SKM-1 treated with dmso at 0.1 percent for 144 hours (cell line): ENCODE measurements around the gene ITGAL.

Experiments used
- DNase-seq: peaks from one replicate; lab custom pipeline; 2025; ENCODE audit not compliant: unreplicated experiment; lab: John Stamatoyannopoulos, UW

The ITGAL gene

DNA sequence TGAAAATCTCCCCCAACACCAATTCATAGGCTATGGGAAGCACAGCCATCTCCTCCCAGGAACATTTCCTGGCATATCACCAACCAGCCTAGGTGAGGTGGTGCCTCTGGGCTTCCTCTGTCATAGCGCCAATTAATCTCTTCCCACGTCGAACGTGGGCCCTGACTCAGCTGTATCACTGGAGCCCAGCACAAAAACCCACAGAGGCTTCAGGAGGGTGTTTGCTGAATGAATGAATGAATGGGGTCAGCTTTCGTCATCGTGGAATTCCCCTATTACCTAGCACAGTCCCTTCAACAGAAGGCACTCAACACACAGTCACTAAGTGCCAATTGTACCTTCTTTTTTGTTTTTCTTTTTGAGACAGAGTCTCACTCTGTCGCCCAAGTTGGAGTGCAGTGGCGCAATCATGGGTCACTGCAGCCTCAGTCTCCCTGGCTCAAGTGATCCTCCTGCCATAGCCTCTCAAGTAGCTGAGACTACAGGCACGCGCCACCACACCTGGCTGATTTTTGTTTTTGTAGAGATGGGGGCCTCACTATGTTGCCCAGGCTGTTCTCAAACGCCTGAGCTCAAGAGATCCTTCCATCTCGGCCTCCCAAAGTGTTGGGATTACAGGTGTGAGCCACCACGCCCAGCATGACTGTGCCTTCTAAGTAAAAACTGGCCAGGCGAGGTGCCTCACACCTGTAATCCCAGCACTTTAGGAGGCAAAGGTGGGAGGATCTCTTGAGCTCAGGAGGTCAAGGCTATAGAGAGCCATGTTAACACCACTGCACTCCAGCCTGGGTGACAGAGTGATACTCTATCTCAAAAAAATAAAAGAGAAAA lies 94.8 kb downstream of the ITGAL start:
- DNase-seq, result no peak

DNA sequence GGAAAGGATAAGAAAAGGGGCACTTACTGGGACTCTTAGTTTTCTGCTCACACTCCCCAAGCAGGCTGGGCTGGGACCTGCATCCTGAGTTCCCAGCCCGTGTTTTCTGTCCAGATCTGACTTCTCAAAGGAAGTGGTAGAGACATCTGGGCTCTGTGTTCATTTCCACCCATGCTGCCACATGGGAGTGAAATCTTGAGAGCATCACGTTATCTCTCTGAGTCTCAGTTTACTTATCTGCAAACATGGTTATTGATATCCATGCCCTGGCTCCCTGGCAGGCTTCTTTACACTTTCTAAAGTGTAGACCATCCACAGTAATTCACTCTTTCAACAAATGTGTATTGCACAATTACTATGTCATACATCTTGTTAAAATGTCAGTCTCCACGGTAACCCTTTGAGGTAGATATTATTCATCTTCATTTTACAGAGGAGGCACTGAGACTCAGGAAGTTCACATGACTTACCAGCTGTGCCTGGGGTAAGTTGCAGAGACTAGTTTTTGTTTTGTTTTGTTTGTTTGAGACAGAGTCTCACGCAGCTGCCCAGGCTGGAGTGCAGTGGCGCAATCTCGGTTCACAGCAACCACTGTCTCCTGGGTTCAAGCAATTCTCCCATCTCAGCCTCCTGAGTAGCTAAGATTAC lies 95.6 kb downstream of the ITGAL start:
- DNase-seq, result peak; percentile 27

- no peak for DNase-seq
Observed at GRCh38 chr16:30569281-30569680, 96.7 kb downstream of the ITGAL start.

- no peak for DNase-seq
Observed at GRCh38 chr16:30569746-30570635, 97.4 kb downstream of the ITGAL start.

DNA sequence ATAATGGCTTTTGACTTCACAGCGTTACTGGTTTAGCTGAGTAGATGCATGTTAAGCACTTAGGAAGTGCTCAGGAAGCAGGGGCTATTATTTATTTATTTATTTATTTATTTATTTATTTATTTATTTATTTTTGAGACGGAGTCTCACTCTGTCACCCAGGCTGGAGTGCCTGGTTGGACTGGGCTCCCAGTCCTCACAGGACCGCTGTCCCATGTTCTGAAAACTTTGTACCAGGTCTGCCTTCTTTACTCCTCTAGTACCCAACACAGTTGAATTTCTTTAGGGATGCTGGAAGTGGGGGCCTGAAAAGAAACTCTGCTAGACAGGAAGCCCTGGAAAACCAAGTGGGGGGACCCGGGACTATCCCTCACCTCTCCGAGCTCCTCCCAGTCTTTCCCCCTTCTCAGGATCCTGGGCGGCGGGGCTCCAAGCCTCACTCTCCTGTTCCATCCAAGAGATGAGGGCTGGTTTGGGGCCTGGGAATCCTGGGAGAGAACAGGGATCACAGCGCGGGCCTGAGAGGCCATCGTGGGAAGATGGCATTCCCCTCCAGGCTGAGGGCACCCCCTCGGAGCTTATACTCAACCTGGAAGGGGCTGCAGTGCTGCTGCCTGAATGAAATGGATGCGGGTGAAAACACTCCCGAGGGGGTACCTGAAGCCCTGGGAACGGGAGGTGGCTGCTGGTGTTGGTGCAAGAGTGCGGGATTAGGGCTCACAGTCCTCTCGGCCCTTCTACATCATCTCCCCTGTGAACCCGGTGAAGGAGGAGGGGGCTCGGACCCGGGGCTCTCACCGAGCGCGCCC lies 98.3 kb downstream of the ITGAL start:
- no peak for DNase-seq

DNA sequence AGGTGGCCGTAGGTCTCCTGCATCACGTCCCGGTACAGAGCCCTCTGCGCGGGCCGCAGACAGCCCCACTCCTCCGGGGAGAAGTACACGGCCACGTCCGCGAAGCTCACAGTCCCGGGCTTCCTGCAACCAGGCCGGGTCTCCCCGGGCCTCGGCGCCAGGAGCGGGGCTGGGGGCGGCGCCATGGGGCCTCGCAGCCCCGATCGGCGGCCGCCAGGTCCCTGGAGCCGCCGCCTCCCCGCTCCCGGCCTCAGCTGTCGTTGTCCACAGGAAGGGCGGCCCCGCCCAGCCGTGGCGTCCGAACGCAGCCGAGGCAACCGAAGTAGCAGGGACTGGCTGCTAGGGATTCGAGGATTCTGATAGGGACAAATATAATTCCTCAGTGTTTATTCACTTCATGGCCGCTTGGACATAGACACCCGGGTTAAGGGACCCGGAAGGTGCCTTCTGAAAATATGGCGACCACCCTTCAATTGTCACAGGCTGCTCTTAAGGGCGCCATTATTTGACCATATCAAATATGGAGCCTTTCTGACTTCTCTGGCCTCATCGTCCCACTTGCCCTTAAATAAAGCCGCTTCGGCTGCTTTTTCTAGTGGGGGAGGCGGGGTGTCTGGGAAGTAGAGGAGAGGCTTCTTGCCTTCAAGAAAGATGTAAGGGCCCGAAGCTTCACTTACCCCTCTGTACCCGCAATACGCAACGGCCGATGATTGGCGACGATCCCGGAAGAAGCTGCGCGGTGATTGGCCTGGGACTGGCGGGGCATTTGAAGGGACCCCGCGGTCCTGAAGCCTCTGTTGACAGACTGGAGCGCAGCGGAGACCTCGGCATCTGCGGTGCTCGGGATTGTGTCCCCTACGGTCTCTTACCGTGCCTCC lies 99.1 kb downstream of the ITGAL start, which contains the start of gene ZNF688:
Gene ZNF688 (minus strand): TSS at position 270 of the 878 bp plus-strand sequence. CDS start 85 bp downstream, at position 185.
- DNase-seq, result peak; percentile 92
